GM21528 (cell line): ENCODE measurements around the gene EPHX1.

ENCODE experiments used
- ATAC-seq: cut with Tn5 transposase; IDR thresholded peaks from one replicate; pipeline ENCODE4 v1.9.1; 2021; ENCODE audit warnings: mild to moderate bottlenecking, moderate library complexity; ENCODE audit not compliant: unreplicated experiment, low FRiP score

The EPHX1 gene

GRCh38 chr1:225891229-225891972, 81.5 kb downstream of the EPHX1 start:
- ATAC-seq: no peak

GRCh38 chr1:225892307-225892706, 82.4 kb downstream of the EPHX1 start:
- no peak for ATAC-seq
